H1 (cell line): Measurements from ENCODE around the gene RASAL1. TPM values are rescaled to one million over a fixed set of nuclear protein-coding genes. Genes with fewer than 3 reads are reported as not detected.
A peak's percentile ranks its signal among the peaks of the same experiment; 100 is the strongest.

Experiments
- KDM1A ChIP-seq: fragments of 200-600, 300-600 bp; sonication (generic); IDR thresholded peaks from 2 replicates; pipeline ENCODE4 v1.7.1; 2016; ENCODE audit warnings: mild to moderate bottlenecking, low read length, borderline replicate concordance
- polyA plus RNA-seq, 7 experiments: library from polyadenylated mRNA; depleted of rRNA in 3 of 7; stranded (reverse) in 5 of 7; unstranded in 2 of 7; fragments of >200 nt in 5 of 7; fragments of 200-250 nt in 2 of 7; gene quantifications; 1 replicate in 5 of 7; 2 replicates in 1 of 7; 4 replicates in 1 of 7; pipeline versions ENCODE4 v1.2.1 to v1.2.3, GENCODE V29; 2011 to 2013; ENCODE audit warnings: missing spikeins in 2 of 7, mixed read lengths in 2 of 7
- total RNA-seq: library from RNA; stranded (reverse); fragmentation: NEBNext Ultra II Directional; extraction: Animal tissue kit (Norgen Biotek cat#: 25700); gene quantifications from 2 replicates; pipeline ENCODE4 v1.2.1, GENCODE V29; 2021
- TF ChIP-seq, protein P1 (sequence below): fragments of 300-600 bp; sonication (generic); IDR thresholded peaks from 2 replicates; pipeline ENCODE4 v1.7.1; 2012; ENCODE audit warnings: low read length, moderate library complexity, mild to moderate bottlenecking, inconsistent platforms; ENCODE audit not compliant: insufficient replicate concordance
- TF ChIP-seq, protein P2 (sequence below): IDR thresholded peaks from 2 replicates; pipeline ENCODE4 v1.6.1; 2011; ENCODE audit warnings: low read depth, mild to moderate bottlenecking, low read length; ENCODE audit not compliant: insufficient read depth

RASAL1 gene
- total and polyA plus RNA-seq, 2 of the 8 experiments (the other 6 are each of a cell fraction or from before 2014, with no cell fraction given) = 3.7 to 5.0 TPM

DNA sequence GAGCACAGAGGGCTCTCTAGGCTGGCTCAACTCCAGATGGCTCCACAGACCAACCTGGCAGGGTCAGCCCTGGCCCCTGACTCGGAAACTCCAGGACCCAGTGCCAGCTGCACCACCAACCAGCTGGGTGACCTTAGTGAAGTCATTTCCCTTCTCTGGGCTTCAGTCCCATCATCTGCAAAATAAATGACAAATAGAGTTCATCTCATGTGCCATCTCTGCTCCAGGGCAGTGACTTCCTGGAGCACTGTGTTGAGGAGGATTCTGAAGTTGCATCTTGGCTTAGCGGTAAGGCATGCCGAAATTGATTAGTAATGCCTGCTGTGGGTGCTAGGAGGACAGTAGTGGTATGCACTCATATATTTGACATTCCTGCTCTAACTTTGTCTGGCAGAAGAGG is 47.5 kb downstream of the RASAL1 start (continued):
- TF ChIP-seq, protein P1, sequence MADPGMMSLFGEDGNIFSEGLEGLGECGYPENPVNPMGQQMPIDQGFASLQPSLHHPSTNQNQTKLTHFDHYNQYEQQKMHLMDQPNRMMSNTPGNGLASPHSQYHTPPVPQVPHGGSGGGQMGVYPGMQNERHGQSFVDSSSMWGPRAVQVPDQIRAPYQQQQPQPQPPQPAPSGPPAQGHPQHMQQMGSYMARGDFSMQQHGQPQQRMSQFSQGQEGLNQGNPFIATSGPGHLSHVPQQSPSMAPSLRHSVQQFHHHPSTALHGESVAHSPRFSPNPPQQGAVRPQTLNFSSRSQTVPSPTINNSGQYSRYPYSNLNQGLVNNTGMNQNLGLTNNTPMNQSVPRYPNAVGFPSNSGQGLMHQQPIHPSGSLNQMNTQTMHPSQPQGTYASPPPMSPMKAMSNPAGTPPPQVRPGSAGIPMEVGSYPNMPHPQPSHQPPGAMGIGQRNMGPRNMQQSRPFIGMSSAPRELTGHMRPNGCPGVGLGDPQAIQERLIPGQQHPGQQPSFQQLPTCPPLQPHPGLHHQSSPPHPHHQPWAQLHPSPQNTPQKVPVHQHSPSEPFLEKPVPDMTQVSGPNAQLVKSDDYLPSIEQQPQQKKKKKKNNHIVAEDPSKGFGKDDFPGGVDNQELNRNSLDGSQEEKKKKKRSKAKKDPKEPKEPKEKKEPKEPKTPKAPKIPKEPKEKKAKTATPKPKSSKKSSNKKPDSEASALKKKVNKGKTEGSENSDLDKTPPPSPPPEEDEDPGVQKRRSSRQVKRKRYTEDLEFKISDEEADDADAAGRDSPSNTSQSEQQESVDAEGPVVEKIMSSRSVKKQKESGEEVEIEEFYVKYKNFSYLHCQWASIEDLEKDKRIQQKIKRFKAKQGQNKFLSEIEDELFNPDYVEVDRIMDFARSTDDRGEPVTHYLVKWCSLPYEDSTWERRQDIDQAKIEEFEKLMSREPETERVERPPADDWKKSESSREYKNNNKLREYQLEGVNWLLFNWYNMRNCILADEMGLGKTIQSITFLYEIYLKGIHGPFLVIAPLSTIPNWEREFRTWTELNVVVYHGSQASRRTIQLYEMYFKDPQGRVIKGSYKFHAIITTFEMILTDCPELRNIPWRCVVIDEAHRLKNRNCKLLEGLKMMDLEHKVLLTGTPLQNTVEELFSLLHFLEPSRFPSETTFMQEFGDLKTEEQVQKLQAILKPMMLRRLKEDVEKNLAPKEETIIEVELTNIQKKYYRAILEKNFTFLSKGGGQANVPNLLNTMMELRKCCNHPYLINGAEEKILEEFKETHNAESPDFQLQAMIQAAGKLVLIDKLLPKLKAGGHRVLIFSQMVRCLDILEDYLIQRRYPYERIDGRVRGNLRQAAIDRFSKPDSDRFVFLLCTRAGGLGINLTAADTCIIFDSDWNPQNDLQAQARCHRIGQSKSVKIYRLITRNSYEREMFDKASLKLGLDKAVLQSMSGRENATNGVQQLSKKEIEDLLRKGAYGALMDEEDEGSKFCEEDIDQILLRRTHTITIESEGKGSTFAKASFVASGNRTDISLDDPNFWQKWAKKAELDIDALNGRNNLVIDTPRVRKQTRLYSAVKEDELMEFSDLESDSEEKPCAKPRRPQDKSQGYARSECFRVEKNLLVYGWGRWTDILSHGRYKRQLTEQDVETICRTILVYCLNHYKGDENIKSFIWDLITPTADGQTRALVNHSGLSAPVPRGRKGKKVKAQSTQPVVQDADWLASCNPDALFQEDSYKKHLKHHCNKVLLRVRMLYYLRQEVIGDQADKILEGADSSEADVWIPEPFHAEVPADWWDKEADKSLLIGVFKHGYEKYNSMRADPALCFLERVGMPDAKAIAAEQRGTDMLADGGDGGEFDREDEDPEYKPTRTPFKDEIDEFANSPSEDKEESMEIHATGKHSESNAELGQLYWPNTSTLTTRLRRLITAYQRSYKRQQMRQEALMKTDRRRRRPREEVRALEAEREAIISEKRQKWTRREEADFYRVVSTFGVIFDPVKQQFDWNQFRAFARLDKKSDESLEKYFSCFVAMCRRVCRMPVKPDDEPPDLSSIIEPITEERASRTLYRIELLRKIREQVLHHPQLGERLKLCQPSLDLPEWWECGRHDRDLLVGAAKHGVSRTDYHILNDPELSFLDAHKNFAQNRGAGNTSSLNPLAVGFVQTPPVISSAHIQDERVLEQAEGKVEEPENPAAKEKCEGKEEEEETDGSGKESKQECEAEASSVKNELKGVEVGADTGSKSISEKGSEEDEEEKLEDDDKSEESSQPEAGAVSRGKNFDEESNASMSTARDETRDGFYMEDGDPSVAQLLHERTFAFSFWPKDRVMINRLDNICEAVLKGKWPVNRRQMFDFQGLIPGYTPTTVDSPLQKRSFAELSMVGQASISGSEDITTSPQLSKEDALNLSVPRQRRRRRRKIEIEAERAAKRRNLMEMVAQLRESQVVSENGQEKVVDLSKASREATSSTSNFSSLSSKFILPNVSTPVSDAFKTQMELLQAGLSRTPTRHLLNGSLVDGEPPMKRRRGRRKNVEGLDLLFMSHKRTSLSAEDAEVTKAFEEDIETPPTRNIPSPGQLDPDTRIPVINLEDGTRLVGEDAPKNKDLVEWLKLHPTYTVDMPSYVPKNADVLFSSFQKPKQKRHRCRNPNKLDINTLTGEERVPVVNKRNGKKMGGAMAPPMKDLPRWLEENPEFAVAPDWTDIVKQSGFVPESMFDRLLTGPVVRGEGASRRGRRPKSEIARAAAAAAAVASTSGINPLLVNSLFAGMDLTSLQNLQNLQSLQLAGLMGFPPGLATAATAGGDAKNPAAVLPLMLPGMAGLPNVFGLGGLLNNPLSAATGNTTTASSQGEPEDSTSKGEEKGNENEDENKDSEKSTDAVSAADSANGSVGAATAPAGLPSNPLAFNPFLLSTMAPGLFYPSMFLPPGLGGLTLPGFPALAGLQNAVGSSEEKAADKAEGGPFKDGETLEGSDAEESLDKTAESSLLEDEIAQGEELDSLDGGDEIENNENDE = no peak
- TF ChIP-seq KDM1A = 0 out of 2 replicates have a peak, but pooled peaks have one; percentile 60
- TF ChIP-seq, protein P2, sequence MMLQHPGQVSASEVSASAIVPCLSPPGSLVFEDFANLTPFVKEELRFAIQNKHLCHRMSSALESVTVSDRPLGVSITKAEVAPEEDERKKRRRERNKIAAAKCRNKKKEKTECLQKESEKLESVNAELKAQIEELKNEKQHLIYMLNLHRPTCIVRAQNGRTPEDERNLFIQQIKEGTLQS = no peak
